T-helper 17 cell (primary cell): ENCODE measurements around the gene EID3. TPM values are rescaled to one million over a fixed set of nuclear protein-coding genes. Genes with fewer than 3 reads are reported as not detected.
A peak's percentile ranks its signal among the peaks of the same experiment; 100 is the strongest.
"Not testable (repeated sequence)": the region's sequence is repeated elsewhere in the genome, so short reads cannot be mapped to it uniquely, and the experiment has no call there.

Experiments
- ATAC-seq: fragments of 150-1000 bp; cut with Tn5 transposase; 2 replicates; pipeline ENCODE4 v1.10.0; 2021; ENCODE audit warnings: mild to moderate bottlenecking, moderate library complexity
- DNase-seq, 3 donors: peaks; one replicate each; pipeline versions ENCODE4 v3.0.0 to v3.0.0-alpha.2; 2020 to 2021
- H3K9me3 ChIP-seq: one replicate; pipeline ENCODE4 v1.7.0; 2013; ENCODE audit warnings: low read length, mild to moderate bottlenecking; ENCODE audit not compliant: control insufficient read depth, poor library complexity, severe bottlenecking
- H3K27ac Mint-ChIP-seq: one replicate; pipeline ENCODE4 v1.8.0; 2022; ENCODE audit warnings: mild to moderate bottlenecking, moderate library complexity, mixed read lengths
- H3K27me3 Mint-ChIP-seq: one replicate; pipeline ENCODE4 v1.8.0; 2022; ENCODE audit warnings: mixed read lengths
- H3K36me3 Mint-ChIP-seq: one replicate; pipeline ENCODE4 v1.8.0; 2022; ENCODE audit warnings: low read depth, mixed read lengths
- H3K4me1 Mint-ChIP-seq: one replicate; pipeline ENCODE4 v1.8.0; 2022; ENCODE audit warnings: mild to moderate bottlenecking, mixed read lengths
- H3K4me3 Mint-ChIP-seq: one replicate; pipeline ENCODE4 v1.8.0; 2022; ENCODE audit warnings: mild to moderate bottlenecking, moderate library complexity, mixed read lengths
- total RNA-seq, 4 donors: library from RNA in 2 of 4; stranded (reverse) in 2 of 4; gene quantifications; one replicate each; pipeline ENCODE4 v1.2.3 and lab custom pipeline; 2022 to 2026

EID3 gene
- total RNA-seq, 2 donors from 2014 or later = 12.2 to 13.7 TPM

- H3K4me3 Mint-ChIP-seq, H3K36me3 Mint-ChIP-seq, H3K27me3 Mint-ChIP-seq, H3K9me3 ChIP-seq, ATAC-seq, DNase-seq, H3K27ac Mint-ChIP-seq: not testable (repeated sequence)
- H3K4me1 Mint-ChIP-seq = peaks cover 27% of the 10 kb centered on the region
These were observed 9.2 kb upstream of the EID3 start for GRCh38 chr12:104294158-104294859.

GRCh38 chr12:104294927-104295668 is 8.4 kb upstream of the EID3 start:
- no peak for DNase-seq
- peaks cover 9% of the 10 kb centered on the region for H3K36me3 Mint-ChIP-seq
- no peaks in the 10 kb centered on the region for H3K9me3 ChIP-seq
- H3K4me1 Mint-ChIP-seq = peaks cover 30% of the 10 kb centered on the region
- ATAC-seq = no peak
- no peaks in the 10 kb centered on the region for H3K27me3 Mint-ChIP-seq
- H3K27ac Mint-ChIP-seq = peak overlapping the region; percentile 92
- no peak overlapping the region for H3K4me3 Mint-ChIP-seq

DNA sequence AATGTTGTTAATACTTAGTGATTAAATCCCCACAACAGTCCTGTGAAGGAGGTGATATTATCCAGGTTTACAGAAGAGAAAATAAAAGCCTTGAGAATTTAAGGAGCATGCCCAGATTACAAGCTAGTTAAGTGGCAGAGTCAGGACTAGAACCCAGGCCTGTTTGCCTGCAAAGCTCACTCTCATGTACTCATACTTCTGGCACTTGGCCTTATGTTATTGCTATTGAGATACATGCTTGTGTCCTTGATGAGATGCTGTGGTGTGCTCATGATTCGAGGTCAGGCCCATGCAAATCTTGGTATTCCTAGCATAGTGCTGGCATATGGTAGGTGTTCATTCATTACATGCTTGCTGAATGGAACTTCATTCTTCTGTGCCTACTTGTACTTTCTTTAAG is 7.6 kb upstream of the EID3 start:
- H3K27ac Mint-ChIP-seq = peak overlapping the region; percentile 92
- no peak overlapping the region for H3K4me3 Mint-ChIP-seq
- no peak for ATAC-seq
- DNase-seq = no peak
- peaks cover 9% of the 10 kb centered on the region for H3K36me3 Mint-ChIP-seq
- H3K9me3 ChIP-seq = no peaks in the 10 kb centered on the region
- no peaks in the 10 kb centered on the region for H3K27me3 Mint-ChIP-seq
- peaks cover 31% of the 10 kb centered on the region for H3K4me1 Mint-ChIP-seq

GRCh38 chr12:104296718-104297117 is 6.8 kb upstream of the EID3 start:
- H3K27ac Mint-ChIP-seq = no peak overlapping the region
- no peak for ATAC-seq

GRCh38 chr12:104297477-104298113 is 5.9 kb upstream of the EID3 start:
- no peaks in the 10 kb centered on the region for H3K27me3 Mint-ChIP-seq
- H3K9me3 ChIP-seq = no peaks in the 10 kb centered on the region
- H3K27ac Mint-ChIP-seq = peak overlapping the region; percentile 75
- H3K4me1 Mint-ChIP-seq = peaks cover 28% of the 10 kb centered on the region
- ATAC-seq = no peak
- no peak overlapping the region for H3K4me3 Mint-ChIP-seq
- H3K36me3 Mint-ChIP-seq = peaks cover 9% of the 10 kb centered on the region
- DNase-seq = no peak

More at GRCh38 chr12:104296718-104297117, 6.8 kb upstream of the EID3 start:
- peaks cover 9% of the 10 kb centered on the region for H3K36me3 Mint-ChIP-seq
- peaks cover 31% of the 10 kb centered on the region for H3K4me1 Mint-ChIP-seq
- no peaks in the 10 kb centered on the region for H3K27me3 Mint-ChIP-seq
- no peak overlapping the region for H3K4me3 Mint-ChIP-seq
- no peaks in the 10 kb centered on the region for H3K9me3 ChIP-seq
- DNase-seq = no peak

GRCh38 chr12:104299842-104300481 is 3.6 kb upstream of the EID3 start:
- ATAC-seq (no peak), DNase-seq (no peak)
- no peak overlapping the region for H3K27ac Mint-ChIP-seq
- H3K27me3 Mint-ChIP-seq = no peaks in the 10 kb centered on the region
- H3K36me3 Mint-ChIP-seq = peaks cover 11% of the 10 kb centered on the region
- H3K9me3 ChIP-seq = no peaks in the 10 kb centered on the region
- H3K4me3 Mint-ChIP-seq = no peak overlapping the region
- peaks cover 30% of the 10 kb centered on the region for H3K4me1 Mint-ChIP-seq

DNA sequence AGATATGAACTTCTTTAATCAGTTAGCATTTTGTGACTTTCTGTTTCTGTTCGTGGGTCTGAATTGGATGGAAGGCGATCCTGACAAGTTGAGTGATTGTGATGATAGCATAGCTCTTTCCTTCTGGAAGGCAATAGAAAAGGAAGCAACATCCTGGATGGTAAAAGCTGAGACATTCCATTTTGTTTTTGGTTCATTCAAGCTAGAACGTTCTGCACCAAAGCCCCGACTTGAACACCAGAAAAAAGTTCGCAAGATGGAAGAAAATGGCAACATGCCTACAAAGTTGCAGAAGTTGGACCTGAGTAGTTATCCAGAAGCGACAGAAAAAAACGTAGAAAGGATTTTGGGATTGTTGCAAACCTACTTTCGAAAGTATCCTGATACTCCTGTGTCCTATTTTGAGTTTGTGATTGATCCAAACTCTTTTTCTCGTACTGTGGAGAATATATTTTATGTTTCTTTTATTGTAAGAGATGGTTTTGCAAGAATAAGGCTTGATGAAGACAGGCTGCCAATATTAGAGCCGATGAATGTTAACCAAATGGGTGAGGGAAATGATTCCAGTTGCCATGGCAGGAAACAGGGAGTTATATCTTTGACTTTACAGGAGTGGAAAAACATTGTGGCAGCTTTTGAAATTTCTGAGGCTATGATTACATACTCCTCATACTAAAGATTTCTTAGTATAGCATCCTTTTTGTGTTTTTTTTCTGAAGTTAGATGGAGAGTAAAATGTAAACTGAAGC is 896 bp downstream of the EID3 start:
- peaks cover 44% of the 10 kb centered on the region for H3K4me1 Mint-ChIP-seq
- H3K27ac Mint-ChIP-seq = peak overlapping the region; percentile 96
- no peaks in the 10 kb centered on the region for H3K9me3 ChIP-seq
- ATAC-seq = no peak
- H3K4me3 Mint-ChIP-seq = peak overlapping the region; percentile 93
- H3K27me3 Mint-ChIP-seq = no peaks in the 10 kb centered on the region
- DNase-seq = no peak
- peaks cover 4% of the 10 kb centered on the region for H3K36me3 Mint-ChIP-seq

GRCh38 chr12:104305349-104305748 is 1.8 kb downstream of the EID3 start:
- Mint-ChIP-seq H3K27me3 (no peaks in the 10 kb centered on the region), H3K4me1 (peaks cover 42% of the 10 kb centered on the region), H3K4me3 (peak overlapping the region; percentile 93), H3K27ac (peak overlapping the region; percentile 29), H3K36me3 (peaks cover 2% of the 10 kb centered on the region)
- ATAC-seq = no peak
- DNase-seq = no peak
- no peaks in the 10 kb centered on the region for H3K9me3 ChIP-seq

DNA sequence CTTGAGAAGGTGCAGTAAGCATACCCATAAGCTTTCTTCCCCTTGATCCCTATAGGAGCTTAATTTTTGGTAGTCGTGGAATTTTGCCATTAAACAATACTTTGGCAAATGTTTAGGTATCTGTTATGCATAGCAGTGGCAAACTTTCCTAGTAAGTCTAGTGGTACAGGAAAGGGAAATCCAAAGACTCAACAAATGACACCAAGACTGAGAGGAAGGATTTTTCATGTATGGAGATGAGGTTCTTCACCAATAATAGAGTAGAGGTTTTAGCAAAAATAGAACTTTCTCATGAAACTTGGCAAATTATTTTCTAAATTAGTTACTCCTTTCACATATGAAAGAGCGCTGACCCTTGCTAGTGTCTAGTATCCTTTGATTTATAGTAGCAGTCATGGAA is 2.8 kb downstream of the EID3 start:
- ATAC-seq = no peak
- Mint-ChIP-seq H3K27me3 (no peaks in the 10 kb centered on the region), H3K4me3 (no peak overlapping the region), H3K36me3 (peaks cover 2% of the 10 kb centered on the region), H3K4me1 (peaks cover 42% of the 10 kb centered on the region), H3K27ac (no peak overlapping the region)
- no peak for DNase-seq
- no peaks in the 10 kb centered on the region for H3K9me3 ChIP-seq

- Mint-ChIP-seq H3K4me1 (peaks cover 42% of the 10 kb centered on the region), H3K27ac (peak overlapping the region; percentile 14), H3K4me3 (no peak overlapping the region), H3K27me3 (no peaks in the 10 kb centered on the region), H3K36me3 (peaks cover 2% of the 10 kb centered on the region)
- no peaks in the 10 kb centered on the region for H3K9me3 ChIP-seq
- ATAC-seq (no peak), DNase-seq (no peak)
These were observed 3.6 kb downstream of the EID3 start for GRCh38 chr12:104306943-104307654.

- DNase-seq = no peak
- H3K4me1 Mint-ChIP-seq = peaks cover 42% of the 10 kb centered on the region
- no peaks in the 10 kb centered on the region for H3K9me3 ChIP-seq
- no peak for ATAC-seq
- no peaks in the 10 kb centered on the region for H3K27me3 Mint-ChIP-seq
- H3K27ac Mint-ChIP-seq = peak overlapping the region; percentile 14
- H3K36me3 Mint-ChIP-seq = peaks cover 2% of the 10 kb centered on the region
- no peak overlapping the region for H3K4me3 Mint-ChIP-seq
These were observed 4.1 kb downstream of the EID3 start for GRCh38 chr12:104307655-104308000.

GRCh38 chr12:104309446-104309993 is 6.0 kb downstream of the EID3 start:
- ATAC-seq (no peak), DNase-seq (no peak)
- Mint-ChIP-seq H3K27ac (no peak overlapping the region), H3K36me3 (peaks cover 5% of the 10 kb centered on the region), H3K27me3 (no peaks in the 10 kb centered on the region), H3K4me1 (peaks cover 37% of the 10 kb centered on the region), H3K4me3 (no peak overlapping the region)
- no peaks in the 10 kb centered on the region for H3K9me3 ChIP-seq
